Esophagus squamous epithelium (tissue), 5 donors: ENCODE measurements around the gene NDUFA12. TPM values are rescaled to one million over a fixed set of nuclear protein-coding genes. Genes with fewer than 3 reads are reported as not detected.

Source experiments
- DNase-seq: peaks from one replicate; lab custom pipeline; 2025; lab: John Stamatoyannopoulos, UW
- H3K27ac ChIP-seq, 4 donors: fragments of 200-600 bp; sonication (generic); one replicate each; pipeline ENCODE4 v1.5.1; 2016 to 2019; ENCODE audit warnings: mild to moderate bottlenecking in 1 of 4
- H3K27me3 ChIP-seq, 4 donors: fragments of 200-600 bp; sonication (generic); 1 replicate in 3 of 4; 2 replicates in 1 of 4; pipeline versions ENCODE4 v1.5.1 to v1.6.0; 2017 to 2021; ENCODE audit warnings: antibody characterized with exemption in 1 of 4
- H3K36me3 ChIP-seq, 3 donors: fragments of 200-600 bp; sonication (generic); one replicate each; pipeline ENCODE4 v1.5.1; 2016 to 2019
- H3K4me1 ChIP-seq, 3 donors: fragments of 200-600 bp; sonication (generic); one replicate each; pipeline ENCODE4 v1.5.1; 2017 to 2019
- H3K4me3 ChIP-seq, 4 donors: fragments of 200-600 bp; sonication (generic); 1 replicate in 3 of 4; 2 replicates in 1 of 4; pipeline ENCODE4 v1.5.1; 2016 to 2019; ENCODE audit warnings: mild to moderate bottlenecking in 2 of 4, moderate library complexity in 1 of 4
- H3K9me3 ChIP-seq, 3 donors: fragments of 200-600 bp; sonication (generic); one replicate each; pipeline ENCODE4 v1.5.1; 2016 to 2019
- POLR2A ChIP-seq, 4 donors: fragments of 450-650 bp; IDR thresholded peaks; one replicate each; pipeline ENCODE4 v1.6.1; 2017; ENCODE audit warnings: antibody characterized with exemption in 4 of 4, mild to moderate bottlenecking in 4 of 4, moderate library complexity in 3 of 4
- WGBS, 2 donors: methylation state at CpG; one replicate each; pipeline ENCODE4 v1.1.5; 2018; 5-methylcytosine and 5-hydroxymethylcytosine counted together
- intact Hi-C: fragments of 100-400 bp; cut with DNase I; formaldehyde crosslinking; loops from one replicate; pipeline ENCODE4 v1.15.0; 2022
- total RNA-seq, 4 donors: library from RNA; depleted of rRNA; stranded (reverse); fragments of >200 nt; gene quantifications; one replicate each; pipeline ENCODE4 v1.1.0, GENCODE V29; 2016
- TF ChIP-seq, protein P1 (sequence below), 6 experiments: fragments of 450-650 bp in 4 of 6; fragments of 200-600 bp in 2 of 6; sonication (generic) in 2 of 6; IDR thresholded peaks; one replicate each; pipeline ENCODE4 v1.5.1; 2016 to 2019; ENCODE audit warnings: antibody characterized with exemption in 6 of 6, mild to moderate bottlenecking in 4 of 6, moderate library complexity in 4 of 6
- donor health status: DM: yes; HTN: yes; CAD: no.

Gene NDUFA12
- total RNA-seq, 4 donors from 2014 or later, result 86.1 to 163 (median 97.6) TPM

DNA sequence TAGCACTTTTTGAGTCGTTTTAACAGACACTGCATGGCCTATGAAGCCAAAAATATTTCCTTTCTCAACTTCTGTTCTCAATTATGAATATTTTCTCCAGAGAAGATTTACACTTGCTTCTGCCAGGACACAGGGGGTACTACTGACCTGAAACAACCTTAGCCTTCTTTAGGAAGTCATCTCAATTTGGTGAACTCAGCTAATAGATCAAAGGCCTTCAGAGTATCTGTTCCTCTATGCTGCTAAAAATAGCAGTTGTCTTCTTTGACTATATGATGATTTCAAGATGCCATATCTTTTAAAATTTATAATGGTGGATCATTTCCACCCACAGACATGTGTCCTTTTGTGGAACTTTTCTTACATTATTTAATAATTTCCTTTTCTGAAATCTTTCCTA is 14.0 kb upstream of the NDUFA12 start:
- intact Hi-C loops, result no loop called here
- DNase-seq, result no peak
- H3K27me3 ChIP-seq, result no peaks in the 10 kb centered on the region
- no peaks in the 10 kb centered on the region for H3K4me1 ChIP-seq
- no peak for TF ChIP-seq POLR2A (IDR thresholded peaks at IDR 0.05)
- TF ChIP-seq, protein P1, sequence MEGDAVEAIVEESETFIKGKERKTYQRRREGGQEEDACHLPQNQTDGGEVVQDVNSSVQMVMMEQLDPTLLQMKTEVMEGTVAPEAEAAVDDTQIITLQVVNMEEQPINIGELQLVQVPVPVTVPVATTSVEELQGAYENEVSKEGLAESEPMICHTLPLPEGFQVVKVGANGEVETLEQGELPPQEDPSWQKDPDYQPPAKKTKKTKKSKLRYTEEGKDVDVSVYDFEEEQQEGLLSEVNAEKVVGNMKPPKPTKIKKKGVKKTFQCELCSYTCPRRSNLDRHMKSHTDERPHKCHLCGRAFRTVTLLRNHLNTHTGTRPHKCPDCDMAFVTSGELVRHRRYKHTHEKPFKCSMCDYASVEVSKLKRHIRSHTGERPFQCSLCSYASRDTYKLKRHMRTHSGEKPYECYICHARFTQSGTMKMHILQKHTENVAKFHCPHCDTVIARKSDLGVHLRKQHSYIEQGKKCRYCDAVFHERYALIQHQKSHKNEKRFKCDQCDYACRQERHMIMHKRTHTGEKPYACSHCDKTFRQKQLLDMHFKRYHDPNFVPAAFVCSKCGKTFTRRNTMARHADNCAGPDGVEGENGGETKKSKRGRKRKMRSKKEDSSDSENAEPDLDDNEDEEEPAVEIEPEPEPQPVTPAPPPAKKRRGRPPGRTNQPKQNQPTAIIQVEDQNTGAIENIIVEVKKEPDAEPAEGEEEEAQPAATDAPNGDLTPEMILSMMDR (IDR thresholded peaks at IDR 0.05), result no peak
- no peak overlapping the region for H3K27ac ChIP-seq
- no peaks in the 10 kb centered on the region for H3K9me3 ChIP-seq
- WGBS, 2 donors, result 65 to 87% methylated on average over 1 of the region's 1 CpG
- no peak overlapping the region for H3K4me3 ChIP-seq
- H3K36me3 ChIP-seq, result peaks cover 0 to 26% (median 0%) of the 10 kb centered on the region in 3 donors

DNA sequence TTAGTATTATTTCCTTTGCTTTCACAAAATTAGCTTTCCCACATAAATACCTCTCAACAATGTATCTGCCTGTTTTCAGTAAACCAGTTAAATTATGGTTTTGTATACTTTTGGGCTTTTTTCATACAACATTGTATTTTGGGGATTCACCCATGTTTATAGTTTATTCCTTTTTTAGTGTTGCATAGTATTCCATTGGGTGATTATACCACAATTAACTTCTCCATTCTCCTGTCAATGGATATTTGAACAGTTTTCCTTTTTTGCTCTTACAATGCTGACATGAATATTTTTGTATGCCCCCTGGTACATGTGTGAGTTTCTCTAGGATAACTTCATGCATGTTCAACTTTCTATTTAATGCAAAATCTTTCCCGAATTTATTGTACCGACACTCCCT is 12.6 kb upstream of the NDUFA12 start:
- H3K27me3 ChIP-seq, result no peaks in the 10 kb centered on the region
- TF ChIP-seq, protein P1 (IDR thresholded peaks at IDR 0.05), result no peak
- no peak for TF ChIP-seq POLR2A (IDR thresholded peaks at IDR 0.05)
- intact Hi-C loops, result no loop called here
- peaks cover 0 to 12% (median 0%) of the 10 kb centered on the region in 3 donors for H3K36me3 ChIP-seq
- H3K4me3 ChIP-seq, result no peak overlapping the region
- no peak overlapping the region for H3K27ac ChIP-seq
- no peaks in the 10 kb centered on the region for H3K9me3 ChIP-seq
- no peak for DNase-seq
- WGBS, 2 donors, result 95 to 98% methylated on average over 2 of the region's 2 CpGs
- H3K4me1 ChIP-seq, result no peaks in the 10 kb centered on the region

DNA sequence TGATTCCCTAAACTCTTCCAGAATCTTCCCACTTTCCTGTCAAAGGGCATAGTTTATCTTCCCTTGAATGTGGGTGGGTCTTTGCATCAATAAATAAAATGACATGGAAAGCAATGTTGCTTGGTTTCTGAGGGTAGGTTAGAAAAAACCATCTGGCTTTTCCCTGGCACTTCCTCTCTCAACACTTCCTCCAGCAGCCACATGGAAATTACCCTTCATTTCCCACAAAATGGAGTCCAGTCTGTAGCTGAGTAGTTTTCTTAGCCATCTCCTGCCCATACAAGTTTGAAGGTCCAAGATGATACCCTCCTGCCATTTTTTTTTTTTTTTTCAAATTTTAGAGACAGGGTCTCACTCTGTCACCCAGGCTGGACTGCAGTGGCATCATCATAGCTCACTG is 11.1 kb upstream of the NDUFA12 start:
- intact Hi-C loops, result no loop called here
- no peak for DNase-seq
- no peak overlapping the region for H3K4me3 ChIP-seq
- no peaks in the 10 kb centered on the region for H3K4me1 ChIP-seq
- H3K27me3 ChIP-seq, result no peaks in the 10 kb centered on the region
- H3K36me3 ChIP-seq, result peaks cover 0 to 7% (median 0%) of the 10 kb centered on the region in 3 donors
- H3K27ac ChIP-seq, result no peak overlapping the region
- TF ChIP-seq, protein P1 (IDR thresholded peaks at IDR 0.05), result no peak
- no peaks in the 10 kb centered on the region for H3K9me3 ChIP-seq

DNA sequence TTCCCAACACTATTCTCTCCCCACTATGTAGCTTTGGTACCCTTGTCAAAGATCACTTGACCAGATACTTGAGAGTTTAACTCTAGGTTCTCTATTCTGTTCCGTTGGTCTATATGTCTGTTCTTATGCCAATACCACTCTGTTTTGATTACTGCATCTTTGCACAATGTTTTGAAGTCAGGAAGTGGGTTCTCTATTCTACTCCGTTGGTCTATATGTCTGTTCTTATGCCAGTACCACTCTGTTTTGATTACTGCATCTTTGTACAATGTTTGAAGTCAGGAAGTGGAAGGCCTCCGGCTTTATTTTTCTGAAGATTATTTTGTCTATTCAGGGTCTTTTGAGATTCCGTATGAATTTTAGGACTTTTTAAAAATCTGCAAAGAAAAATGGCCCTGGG is 2.7 kb upstream of the NDUFA12 start:
- Histone ChIP-seq H3K36me3 (peaks cover 0 to 9% (median 0%) of the 10 kb centered on the region in 3 donors), H3K4me1 (peaks cover 3 to 24% (median 8%) of the 10 kb centered on the region in 3 donors), H3K27me3 (no peaks in the 10 kb centered on the region), H3K4me3 (no peak overlapping the region), H3K9me3 (peaks cover 0 to 20% (median 0%) of the 10 kb centered on the region in 3 donors), H3K27ac (no peak overlapping the region)
- TF ChIP-seq, protein P1 (IDR thresholded peaks at IDR 0.05), result no peak
- TF ChIP-seq POLR2A (IDR thresholded peaks at IDR 0.05), result no peak
- intact Hi-C loops, result no loop called here
- WGBS, 2 donors, result 75 to 91% methylated on average over 4 of the region's 4 CpGs
- DNase-seq, result no peak

DNA sequence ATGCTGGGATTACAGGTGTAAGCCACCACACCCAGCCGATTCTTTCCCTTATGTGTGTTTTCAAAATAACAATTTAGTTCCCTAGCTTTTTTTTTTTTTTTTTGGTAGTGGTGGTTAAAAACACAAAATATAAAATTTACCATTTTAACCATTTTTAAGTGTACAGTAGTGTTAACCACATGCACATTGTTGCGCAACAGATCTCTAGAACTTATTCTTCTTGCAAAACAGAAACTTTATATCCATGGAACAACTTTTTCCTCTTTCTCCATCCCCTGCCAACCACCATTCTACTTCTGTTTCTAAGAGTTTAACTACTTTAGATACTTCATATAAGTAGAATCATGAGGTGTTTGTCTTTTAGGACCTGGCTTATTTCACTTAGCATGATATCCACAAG is 1.1 kb upstream of the NDUFA12 start:
- WGBS, 2 donors, result 72 to 81% methylated on average over 2 of the region's 2 CpGs
- intact Hi-C loops, result no loop called here
- TF ChIP-seq, protein P1 (IDR thresholded peaks at IDR 0.05), result no peak
- no peak for TF ChIP-seq POLR2A (IDR thresholded peaks at IDR 0.05)
- DNase-seq, result no peak
- H3K9me3 ChIP-seq, result peaks cover 0 to 20% (median 0%) of the 10 kb centered on the region in 3 donors
- H3K27me3 ChIP-seq, result no peaks in the 10 kb centered on the region
- H3K4me1 ChIP-seq, result peaks cover 8 to 40% (median 9%) of the 10 kb centered on the region in 3 donors
- H3K27ac ChIP-seq, result no peak overlapping the region
- peaks cover 0 to 19% (median 0%) of the 10 kb centered on the region in 3 donors for H3K36me3 ChIP-seq
- H3K4me3 ChIP-seq, result no peak overlapping the region
